ENCODE results near the gene TREM2. TPM values are rescaled to one million over a fixed set of nuclear protein-coding genes. Genes with fewer than 3 reads are reported as not detected.

The TREM2 gene
- total and polyA plus RNA-seq, 2 of the 8 experiments (the other 6 are each of a cell fraction or from before 2014, with no cell fraction given): 0.20 TPM; not detected in 1

- TF ChIP-seq SRF (IDR thresholded peaks at IDR 0.05; ENCODE audit: low read depth, low read length) (no peak), ATF3 (IDR thresholded peaks at IDR 0.05; ENCODE audit: insufficient read depth, low read depth, low read length) (no peak), ATF2 (IDR thresholded peaks at IDR 0.05; ENCODE audit: low read length) (no peak), EZH2 (IDR thresholded peaks at IDR 0.05; ENCODE audit: low read depth, low read length, severe bottlenecking) (no peak), CHD1 (IDR thresholded peaks at IDR 0.05; ENCODE audit: low read depth, low read length) (no peak), RNF2 (IDR thresholded peaks at IDR 0.05; ENCODE audit: borderline replicate concordance, low read depth, low read length, missing control alignments, poor library complexity, severe bottlenecking) (no peak)
- H3K23ac ChIP-seq (ENCODE audit: insufficient read length): no peak overlapping the region
- no peak overlapping the region for H3K56ac ChIP-seq (replicated peaks; ENCODE audit: insufficient read length, low read depth, low read length)
- DNase-seq (ENCODE audit: low read depth in 1 of 2, low spot score in 2 of 2): no peak
- no peaks in the 10 kb centered on the region for H4K20me1 ChIP-seq (replicated peaks in 1 of 2; ENCODE audit: control insufficient read depth in 1 of 2, insufficient read depth in 2 of 2, low read length in 2 of 2)
- no peak overlapping the region for H3K4ac ChIP-seq (replicated peaks; ENCODE audit: insufficient read length, low read depth, low read length)
- no peak overlapping the region for H2AK5ac ChIP-seq (ENCODE audit: low read depth, low read length)
- no peak overlapping the region for H3K14ac ChIP-seq (ENCODE audit: insufficient read length)
- no peaks in the 10 kb centered on the region for H3K9me3 ChIP-seq (ENCODE audit: insufficient read depth in 2 of 2, low read depth in 1 of 2, low read length in 1 of 2)
- H2BK5ac ChIP-seq (ENCODE audit: low read depth, low read length): no peak overlapping the region
- no peaks in the 10 kb centered on the region; a peak in 1 of 7 replicates for H3K27me3 ChIP-seq (replicated peaks in 1 of 4; ENCODE audit: control insufficient read depth in 3 of 4, extremely low read depth in 1 of 4, insufficient read depth in 3 of 4, low read length in 3 of 4)
- H3K27ac ChIP-seq (ENCODE audit: low read depth, low read length): no peak overlapping the region
- no peak overlapping the region for H2BK12ac ChIP-seq (ENCODE audit: low read depth, low read length)
- ChIA-PET POLR2A (ENCODE audit: partially characterized antibody) (interaction anchor here (0.7 kb wide), 1 partner anchor 14 kb away, joined by 3 read pairs; no protein-coding TSS in a partner anchor), CTCF (ENCODE audit: partially characterized antibody) (interaction anchor here (0.7 to 4.7 kb wide), 4 partner anchors 9 to 114 kb away, joined by 3 to 48 read pairs (median 6); no protein-coding TSS in a partner anchor)
- no peaks in the 10 kb centered on the region for H3K79me1 ChIP-seq (ENCODE audit: low read depth, low read length)
- H4K8ac ChIP-seq (ENCODE audit: extremely low read depth, insufficient read depth, low read length): no peak overlapping the region
- no peak overlapping the region for H2BK15ac ChIP-seq (ENCODE audit: low read length)
- H2AFZ ChIP-seq (ENCODE audit: low read length): no peak overlapping the region
- H4K5ac ChIP-seq (ENCODE audit: insufficient read length, low read depth, low read length): no peak overlapping the region
- no peak overlapping the region for H2BK20ac ChIP-seq (ENCODE audit: low read length)
- H3K4me2 ChIP-seq (ENCODE audit: insufficient read depth in 1 of 2, low read depth in 2 of 2, low read length in 2 of 2): no peak overlapping the region
- no peak overlapping the region for H3K9ac ChIP-seq (replicated peaks in 1 of 4; ENCODE audit: extremely low read depth in 1 of 4, low read depth in 3 of 4, low read length in 3 of 4)
- no peaks in the 10 kb centered on the region for H3K36me3 ChIP-seq (ENCODE audit: control insufficient read depth in 2 of 4, insufficient read depth in 4 of 4, low read length in 3 of 4)
- H2BK120ac ChIP-seq (replicated peaks; ENCODE audit: low read depth, low read length): no peak overlapping the region
- H3K23me2 ChIP-seq (ENCODE audit: low read depth, low read length): no peaks in the 10 kb centered on the region
- no peak overlapping the region for H4K91ac ChIP-seq (replicated peaks; ENCODE audit: insufficient read length, low read length)
- H3K18ac ChIP-seq (ENCODE audit: extremely low read depth, low read length): no peak overlapping the region
- 91% methylated on average over 1 of the region's 1 CpG; no CpG with 5 or more reads in 1 of the 2 experiments for WGBS, 2 experiments (ENCODE audit: extremely low coverage in 1 of 2, insufficient coverage in 1 of 2, insufficient read length in 1 of 2, insufficient replicate concordance in 2 of 2, low coverage in 1 of 2, low lambda C conversion rate in 2 of 2, missing lambda C conversion rate in 1 of 2)
- no peaks in the 10 kb centered on the region for H3K79me2 ChIP-seq (ENCODE audit: control insufficient read depth in 1 of 2, insufficient read depth in 2 of 2, low read length in 2 of 2)
- no peak for FAIRE-seq
- H3K4me3 ChIP-seq (ENCODE audit: extremely low read depth in 1 of 4, insufficient read depth in 2 of 4, low read depth in 3 of 4, low read length in 4 of 4): no peak overlapping the region
- H3K4me1 ChIP-seq (replicated peaks in 1 of 4; ENCODE audit: control insufficient read depth in 3 of 4, insufficient read depth in 4 of 4, low read length in 3 of 4): peaks cover 0 to 7% (median 3%) of the 10 kb centered on the region in 4 experiments; a peak in 5 of 7 replicates
These were observed 41.2 kb upstream of the TREM2 start for GRCh38 chr6:41204156-41204555.
